HG03439 (cell line): ENCODE data around the gene MEGF8.

ENCODE experiments used
- ATAC-seq: cut with Tn5 transposase; IDR thresholded peaks from one replicate; pipeline ENCODE4 v1.9.1; 2021; ENCODE audit warnings: mild to moderate bottlenecking, moderate library complexity; ENCODE audit not compliant: unreplicated experiment

The MEGF8 gene

GRCh38 chr19:42325308-42325895, at the start of gene MEGF8:
MEGF8 (plus strand) TSS chr19:42325635; CDS start chr19:42326244, 609 bp downstream.
- ATAC-seq = peak; percentile 89

DNA sequence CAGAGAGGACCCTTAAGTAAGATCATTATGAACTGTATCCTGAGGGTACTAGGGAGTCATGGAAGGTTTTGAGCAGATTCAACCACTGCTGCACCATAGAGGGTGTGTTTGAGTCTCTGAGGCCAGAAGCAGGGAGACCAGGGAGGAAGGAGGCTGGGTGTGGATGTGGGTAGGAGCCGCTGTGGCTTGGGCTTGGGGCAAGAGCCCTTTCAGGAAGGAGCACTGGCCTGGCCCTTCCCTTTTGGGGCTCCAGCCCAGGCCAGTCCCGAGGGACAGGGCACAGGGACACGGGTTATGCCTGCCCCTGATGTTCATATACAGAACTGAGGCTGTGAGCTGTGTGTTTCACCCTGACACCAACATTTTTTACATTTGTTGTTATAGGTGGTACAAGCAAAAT, 49.2 kb upstream of the MEGF8 start:
- ATAC-seq = no peak

GRCh38 chr19:42276821-42277220, 48.6 kb upstream of the MEGF8 start:
- ATAC-seq = no peak

DNA sequence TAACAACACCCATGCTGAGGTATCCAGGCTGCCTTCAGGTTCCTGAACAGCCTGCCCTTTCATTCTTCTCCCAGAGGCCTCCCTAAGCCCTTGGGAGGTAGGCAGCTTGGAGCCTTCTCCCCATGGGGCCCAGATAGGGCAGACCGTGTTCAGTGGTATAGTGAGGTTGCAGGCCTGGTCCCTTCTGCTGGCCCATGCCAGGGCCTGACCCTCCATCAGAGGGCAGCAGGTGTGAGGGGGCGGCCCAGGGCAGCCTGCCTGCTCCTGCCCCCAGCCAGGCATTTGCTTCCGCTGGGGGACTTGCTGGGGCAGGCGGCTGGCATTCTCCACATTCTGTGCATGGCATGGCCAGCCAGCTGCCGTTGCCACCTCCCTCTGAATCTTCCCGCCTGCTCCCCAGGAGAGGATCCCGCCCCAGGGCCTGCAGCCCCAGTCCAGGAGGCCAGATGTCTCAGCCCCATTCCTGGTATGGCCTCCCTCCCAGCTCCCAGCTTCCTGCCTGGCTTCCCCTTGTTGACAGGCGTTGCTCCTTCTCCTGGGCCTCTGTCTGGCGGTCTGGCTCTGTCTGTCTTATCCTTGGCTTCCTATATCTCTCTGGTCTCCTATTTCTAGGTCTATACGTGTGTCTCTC, 47.5 kb upstream of the MEGF8 start:
- ATAC-seq = no peak

DNA sequence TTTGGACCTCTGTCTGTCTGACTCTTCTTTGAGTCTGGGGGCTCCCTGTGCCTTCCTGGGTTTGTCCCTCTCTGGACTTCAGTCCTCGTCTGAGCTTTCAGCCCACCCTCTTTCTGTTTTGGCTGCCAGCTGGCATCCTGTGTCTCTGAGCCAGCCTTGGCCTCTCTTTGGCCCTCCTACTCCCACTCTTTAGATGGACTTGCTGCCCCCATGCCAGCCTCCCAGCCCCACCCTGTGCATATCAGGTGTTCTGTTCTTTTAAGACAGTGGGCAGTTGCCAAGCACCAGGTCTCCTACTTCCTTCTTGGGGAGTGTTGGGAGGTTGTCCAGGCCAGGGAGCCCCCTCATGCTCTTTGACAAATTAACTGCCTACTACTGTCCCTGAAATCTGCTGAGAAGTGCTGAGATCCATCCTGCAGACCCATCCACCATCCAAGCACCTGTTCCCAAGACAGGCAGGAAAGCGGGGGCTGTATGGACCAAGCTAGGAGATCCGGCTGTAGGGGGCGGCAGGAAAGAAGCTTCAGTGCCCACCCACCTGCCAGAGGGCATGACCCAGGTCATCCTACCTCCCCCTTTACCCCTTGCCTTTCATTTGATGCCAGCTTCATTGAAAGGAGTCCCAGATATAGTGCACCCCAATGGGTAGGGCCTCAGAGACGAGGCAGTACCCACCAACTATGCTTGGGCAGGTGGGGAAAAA, 46.8 kb upstream of the MEGF8 start:
- no peak for ATAC-seq

DNA sequence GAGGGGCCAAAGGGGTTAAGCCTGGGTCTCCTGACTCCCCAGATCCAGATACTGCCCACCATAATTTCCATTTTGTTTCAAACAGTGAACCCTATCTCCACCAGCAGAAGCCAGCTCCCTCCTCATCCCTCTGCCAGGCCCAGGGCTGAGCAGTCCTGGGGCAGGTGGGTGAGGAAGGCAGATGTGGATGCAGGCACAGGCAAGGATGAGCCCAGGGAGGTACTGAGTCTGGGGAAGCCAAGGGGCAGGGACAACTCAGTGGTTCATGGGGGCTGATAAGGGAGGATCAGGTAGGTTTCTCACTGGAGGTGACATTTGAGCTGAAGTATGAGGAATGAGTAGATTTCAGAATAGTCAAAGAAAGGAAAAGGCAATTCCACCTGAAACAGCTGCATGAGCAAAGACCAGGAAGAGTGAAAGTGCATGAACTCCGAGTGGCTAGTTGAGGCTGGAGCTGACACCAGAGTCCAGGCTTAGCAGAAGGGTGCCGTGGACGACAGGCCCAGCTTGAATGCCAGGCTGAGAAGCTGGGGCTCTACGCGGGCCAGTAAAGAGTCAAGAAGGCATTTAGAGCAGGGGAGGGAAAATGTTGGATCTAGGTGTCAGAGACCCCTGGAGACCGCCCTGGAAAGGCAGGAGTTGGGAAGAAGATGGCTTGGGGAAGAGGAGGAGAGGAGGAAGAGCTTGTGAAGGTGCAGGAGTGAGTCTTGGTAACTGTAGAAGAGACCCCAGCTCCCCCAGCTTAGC, 46.1 kb upstream of the MEGF8 start:
- no peak for ATAC-seq

DNA sequence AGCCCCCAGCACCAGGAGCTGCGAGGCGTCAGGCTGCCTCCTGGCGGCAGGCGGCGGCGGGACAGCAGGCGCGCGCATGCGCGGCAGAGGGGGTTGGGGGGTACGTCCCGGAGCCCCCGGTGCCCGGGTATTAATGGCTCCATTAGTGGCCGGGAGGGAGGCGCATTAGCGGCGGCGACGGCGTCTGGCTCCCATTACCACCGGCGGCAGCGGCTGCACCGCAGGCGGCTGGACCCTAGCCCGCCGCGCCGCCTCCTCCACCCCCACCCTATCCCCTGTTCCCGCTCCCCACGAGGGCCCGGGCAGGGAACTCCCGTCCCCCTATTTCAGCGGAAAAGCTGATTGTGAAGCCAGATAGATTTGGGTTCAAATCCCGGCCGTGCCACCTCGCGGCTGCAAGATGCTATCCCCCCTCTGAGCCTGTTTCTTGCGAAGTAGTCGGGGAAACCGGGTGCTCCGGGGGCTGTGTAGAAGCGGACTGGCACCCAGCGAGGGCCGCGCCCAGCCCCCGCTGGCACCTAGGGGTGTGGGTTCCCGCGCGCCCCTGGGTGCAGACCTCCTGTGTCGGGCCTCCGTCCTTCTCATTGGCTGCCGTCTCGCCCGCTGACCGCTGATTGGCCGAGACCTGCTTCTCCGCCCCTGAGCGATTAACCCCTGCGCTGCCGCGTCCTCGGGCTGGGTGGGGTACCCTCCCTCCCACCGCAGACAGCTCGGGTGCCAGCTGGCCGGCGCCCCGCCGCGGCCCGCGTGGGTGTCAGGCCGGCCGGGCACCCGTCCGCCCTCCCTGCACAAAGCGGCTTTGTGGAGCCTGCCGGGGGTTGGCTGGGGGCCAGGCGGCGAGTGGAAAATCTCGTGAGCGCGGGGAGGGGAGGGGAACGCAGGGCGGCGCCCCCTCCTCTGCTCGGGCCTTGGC, 45.3 kb upstream of the MEGF8 start:
- ATAC-seq = no peak

- ATAC-seq = no peak
Measured at GRCh38 chr19:42280815-42281145, 44.7 kb upstream of the MEGF8 start.

- no peak for ATAC-seq
Measured at GRCh38 chr19:42281146-42281826, 44.1 kb upstream of the MEGF8 start.

DNA sequence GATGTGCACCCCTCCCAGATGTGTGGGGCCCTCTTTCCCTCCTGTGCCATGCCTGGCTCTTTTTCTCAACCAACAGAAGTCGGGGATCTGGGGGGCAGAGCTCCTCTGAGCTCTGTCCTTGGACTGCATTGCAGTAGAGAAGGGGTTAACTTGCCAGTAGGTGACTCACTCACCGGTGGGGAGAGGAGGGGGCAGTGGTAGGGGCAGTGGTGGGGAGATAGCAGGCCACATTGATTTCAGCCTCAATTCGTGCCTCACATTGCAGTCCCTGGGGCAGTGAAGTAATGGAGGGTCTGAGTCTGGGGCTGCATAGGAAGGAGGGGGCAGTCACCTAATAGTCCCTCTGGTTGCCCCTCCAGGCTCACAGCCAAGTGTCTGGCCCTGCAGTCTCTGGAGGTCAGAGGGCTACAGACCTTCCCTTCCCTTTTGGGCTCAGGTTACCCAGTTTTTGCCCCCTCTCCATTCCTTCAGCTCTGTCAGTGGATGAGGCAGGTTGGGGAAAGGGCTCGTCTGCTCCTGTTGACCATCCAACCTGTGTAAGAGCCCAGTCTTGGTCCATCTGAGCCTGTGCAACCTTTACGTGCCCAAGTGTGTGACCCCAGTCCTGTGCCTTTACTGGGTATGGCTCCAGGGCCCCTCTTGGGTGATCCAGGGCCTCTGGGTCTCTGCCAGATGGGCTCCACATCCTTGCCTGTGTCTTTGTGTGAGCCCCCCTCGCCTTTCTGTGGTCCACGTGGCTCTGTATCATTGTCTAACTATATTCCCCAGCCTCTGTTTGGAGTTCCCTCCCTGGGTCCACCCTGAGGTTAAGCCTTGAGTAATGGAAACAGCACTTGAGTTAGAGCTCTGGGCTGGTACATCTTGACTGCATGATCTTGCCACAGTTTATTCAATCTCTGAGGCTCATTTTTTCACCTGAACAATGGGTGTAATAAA, 43.3 kb upstream of the MEGF8 start:
- no peak for ATAC-seq

- no peak for ATAC-seq
Measured at GRCh38 chr19:42282819-42283187, 42.6 kb upstream of the MEGF8 start.

DNA sequence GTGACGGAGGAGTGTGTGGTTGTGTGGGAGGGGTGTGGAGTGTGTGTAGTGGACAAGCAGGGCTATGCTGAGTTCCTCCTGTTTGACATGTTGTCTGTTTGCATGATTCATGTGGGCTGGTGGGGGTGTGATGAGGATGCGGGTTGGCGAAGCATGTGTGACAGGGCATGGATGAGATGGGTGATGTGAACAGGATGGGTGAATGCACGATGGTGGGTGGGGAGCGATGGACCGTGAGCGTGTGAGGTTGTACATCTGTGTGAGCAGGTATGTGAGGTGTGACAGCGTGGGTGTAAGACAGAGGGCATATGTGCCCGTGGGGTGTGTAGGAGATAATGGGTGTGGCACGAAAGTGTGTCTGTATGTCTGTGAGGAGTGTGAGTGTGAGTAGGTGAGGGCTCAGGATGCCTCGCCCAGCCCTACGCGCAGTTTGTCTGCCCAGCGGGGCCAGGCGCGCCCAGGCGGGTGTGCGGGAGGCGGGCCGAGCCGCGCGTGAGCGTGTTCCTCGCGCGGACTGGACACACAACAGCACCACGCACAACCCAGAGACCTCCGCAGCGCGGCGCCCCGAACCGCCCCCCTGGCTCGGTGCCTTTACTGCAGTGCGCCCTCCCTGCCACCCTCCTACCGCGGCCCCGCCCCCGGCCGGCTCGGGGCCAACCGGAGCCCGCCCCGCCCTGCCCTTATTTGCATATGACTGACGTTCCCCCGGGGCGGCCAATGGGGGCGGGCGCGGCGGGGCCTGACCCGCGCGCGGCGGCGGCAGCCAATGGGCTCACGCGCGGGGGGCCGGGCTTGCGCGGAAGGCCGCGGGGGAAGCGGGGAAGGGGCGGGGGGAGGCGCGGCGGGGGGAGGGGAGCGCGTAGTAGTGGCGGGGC, 42.0 kb upstream of the MEGF8 start:
- ATAC-seq = peak; percentile 41

GRCh38 chr19:42284066-42284501, 41.4 kb upstream of the MEGF8 start:
- peak; percentile 30 for ATAC-seq

GRCh38 chr19:42284591-42285341, 40.7 kb upstream of the MEGF8 start:
- no peak for ATAC-seq

GRCh38 chr19:42285541-42285941, 39.9 kb upstream of the MEGF8 start:
- ATAC-seq = no peak

DNA sequence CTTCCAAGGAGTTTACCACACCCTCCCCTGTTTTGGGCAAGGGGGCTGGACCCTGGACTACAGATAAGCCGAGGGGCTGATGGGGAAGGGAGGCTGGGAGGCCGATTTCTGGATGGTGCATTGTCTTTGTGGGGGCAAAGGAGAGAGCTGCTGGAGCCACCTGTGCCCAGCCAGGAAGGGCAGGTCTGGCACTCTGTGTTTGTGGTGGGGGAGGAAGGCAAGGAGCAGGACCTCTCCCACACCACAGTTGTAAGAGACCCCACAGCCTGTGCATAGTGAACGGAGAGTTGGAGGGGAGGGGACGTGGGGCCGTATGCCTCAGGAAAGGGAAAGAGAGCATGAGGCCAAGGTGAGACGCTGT, 39.5 kb upstream of the MEGF8 start:
- no peak for ATAC-seq

- ATAC-seq = no peak
Measured at GRCh38 chr19:42286349-42287016, 39.0 kb upstream of the MEGF8 start.
